Muscle layer of colon (tissue), 2 donors: ENCODE measurements around the gene WASF2.
"Not testable (repeated sequence)": the region's sequence is repeated elsewhere in the genome, so short reads cannot be mapped to it uniquely, and the experiment has no call there.

Source experiments
- H3K27ac ChIP-seq: one replicate; pipeline ENCODE4 v1.7.0; 2013; ENCODE audit warnings: low read depth, mild to moderate bottlenecking, low read length, moderate library complexity
- H3K27me3 ChIP-seq, 2 donors: one replicate each; pipeline ENCODE4 v1.7.0; 2013; ENCODE audit warnings: low read length in 2 of 2, mild to moderate bottlenecking in 2 of 2; ENCODE audit not compliant: insufficient read depth in 2 of 2, control insufficient read depth in 1 of 2
- H3K36me3 ChIP-seq: one replicate; pipeline ENCODE4 v1.7.0; 2013; ENCODE audit warnings: mild to moderate bottlenecking, low read length; ENCODE audit not compliant: insufficient read depth
- H3K4me1 ChIP-seq: one replicate; pipeline ENCODE4 v1.7.0; 2013; ENCODE audit warnings: mild to moderate bottlenecking, low read length; ENCODE audit not compliant: insufficient read depth
- H3K4me3 ChIP-seq, 2 donors: one replicate each; pipeline ENCODE4 v1.7.0; 2013; ENCODE audit warnings: low read length in 2 of 2, low read depth in 1 of 2, mild to moderate bottlenecking in 1 of 2, moderate library complexity in 1 of 2
- H3K9ac ChIP-seq: one replicate; pipeline ENCODE4 v1.7.0; 2013; ENCODE audit warnings: low read length
- H3K9me3 ChIP-seq: one replicate; pipeline ENCODE4 v1.7.0; 2013; ENCODE audit warnings: mild to moderate bottlenecking, low read length
- donor health status: abdominal sarcoma.
- donor health status: Adenocarcinoma of cecum.

WASF2 gene

DNA sequence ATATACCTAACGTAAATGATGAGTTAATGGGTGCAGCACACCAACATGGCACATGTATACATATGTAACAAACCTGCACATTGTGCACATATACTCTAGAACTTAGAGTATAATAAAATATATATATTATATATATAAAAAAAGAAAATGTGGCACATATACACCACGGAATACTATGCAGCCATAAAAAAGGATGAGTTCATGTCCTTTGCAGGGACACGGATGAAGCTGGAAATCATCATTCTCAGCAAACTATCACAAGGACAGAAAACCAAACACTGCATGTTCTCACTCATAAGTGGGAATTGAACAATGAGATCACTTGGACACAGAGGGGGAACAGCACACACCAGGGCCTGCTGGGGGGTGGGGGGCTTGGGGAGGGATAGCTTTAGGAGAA, 105.2 kb downstream of the WASF2 start:
- not testable (repeated sequence) for H3K9me3 ChIP-seq, H3K36me3 ChIP-seq, H3K9ac ChIP-seq, H3K4me3 ChIP-seq, H3K4me1 ChIP-seq, H3K27ac ChIP-seq
- H3K27me3 ChIP-seq: peaks cover 0 to 16% of the 10 kb centered on the region in 2 donors

DNA sequence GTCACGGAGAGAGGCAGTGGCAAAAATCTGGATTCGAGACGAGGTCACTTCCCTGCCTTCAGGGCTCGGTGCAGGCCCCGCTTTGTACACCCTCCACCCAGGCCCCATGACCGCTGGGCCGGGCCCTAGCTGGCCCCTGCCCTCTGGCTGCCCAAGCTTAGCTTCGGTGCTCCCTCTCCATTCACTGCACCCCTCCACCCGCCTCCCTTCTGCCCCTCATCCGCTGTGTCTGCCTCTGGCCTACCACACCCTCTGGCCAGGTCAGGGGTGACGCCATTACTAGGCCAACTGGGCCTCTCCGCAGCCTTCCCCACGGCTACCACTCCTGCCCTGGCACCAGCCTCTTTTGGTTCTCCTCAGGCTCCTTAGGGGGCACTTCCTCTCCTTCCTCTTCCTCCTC, 106.3 kb downstream of the WASF2 start:
- Histone ChIP-seq H3K9ac (no peak overlapping the region), H3K9me3 (no peaks in the 10 kb centered on the region), H3K4me1 (no peaks in the 10 kb centered on the region), H3K27ac (no peak overlapping the region), H3K4me3 (no peak overlapping the region), H3K36me3 (no peaks in the 10 kb centered on the region), H3K27me3 (peaks cover 0 to 16% of the 10 kb centered on the region in 2 donors)

DNA sequence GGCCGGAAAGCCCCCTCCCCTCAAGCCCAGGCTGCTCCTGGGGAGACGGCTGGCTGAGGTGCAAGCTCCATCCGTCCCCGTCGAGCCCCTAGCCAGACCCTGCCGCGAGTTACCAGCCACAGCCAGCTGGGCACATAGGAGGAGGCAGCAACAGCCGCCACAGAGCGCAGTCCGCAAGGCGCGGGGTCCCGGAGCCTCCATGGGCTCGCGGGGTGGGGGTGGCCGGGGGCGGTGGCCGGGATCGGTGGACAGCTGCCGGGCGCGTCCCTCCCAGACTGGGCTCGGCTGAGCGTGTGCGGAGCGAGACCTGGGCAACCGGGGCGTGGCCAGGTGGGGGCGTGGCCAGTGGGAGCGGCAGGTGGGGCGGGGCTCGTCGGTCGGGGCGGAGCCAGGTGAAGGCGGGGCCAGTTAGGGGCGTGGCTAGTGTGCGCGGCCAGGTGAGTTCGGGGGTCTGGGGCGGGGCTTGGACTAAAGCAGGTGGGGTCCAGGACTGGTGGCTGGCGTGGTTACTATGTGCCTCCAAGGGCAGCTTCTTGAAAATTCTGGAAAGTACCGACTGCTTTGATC, 106.8 kb downstream of the WASF2 start, which contains the start of gene CD164L2:
Gene CD164L2 (minus strand): TSS at position 295 of the 567 bp plus-strand sequence. CDS start 94 bp downstream, at position 201.
- Histone ChIP-seq H3K27ac (no peak within 1 kb of the TSS), H3K36me3 (no peaks in the 10 kb centered on the region), H3K27me3 (peaks cover 0 to 16% of the 10 kb centered on the region in 2 donors), H3K4me1 (no peaks in the 10 kb centered on the region), H3K4me3 (no peak within 1 kb of the TSS), H3K9me3 (no peaks in the 10 kb centered on the region), H3K9ac (no peak within 1 kb of the TSS)

DNA sequence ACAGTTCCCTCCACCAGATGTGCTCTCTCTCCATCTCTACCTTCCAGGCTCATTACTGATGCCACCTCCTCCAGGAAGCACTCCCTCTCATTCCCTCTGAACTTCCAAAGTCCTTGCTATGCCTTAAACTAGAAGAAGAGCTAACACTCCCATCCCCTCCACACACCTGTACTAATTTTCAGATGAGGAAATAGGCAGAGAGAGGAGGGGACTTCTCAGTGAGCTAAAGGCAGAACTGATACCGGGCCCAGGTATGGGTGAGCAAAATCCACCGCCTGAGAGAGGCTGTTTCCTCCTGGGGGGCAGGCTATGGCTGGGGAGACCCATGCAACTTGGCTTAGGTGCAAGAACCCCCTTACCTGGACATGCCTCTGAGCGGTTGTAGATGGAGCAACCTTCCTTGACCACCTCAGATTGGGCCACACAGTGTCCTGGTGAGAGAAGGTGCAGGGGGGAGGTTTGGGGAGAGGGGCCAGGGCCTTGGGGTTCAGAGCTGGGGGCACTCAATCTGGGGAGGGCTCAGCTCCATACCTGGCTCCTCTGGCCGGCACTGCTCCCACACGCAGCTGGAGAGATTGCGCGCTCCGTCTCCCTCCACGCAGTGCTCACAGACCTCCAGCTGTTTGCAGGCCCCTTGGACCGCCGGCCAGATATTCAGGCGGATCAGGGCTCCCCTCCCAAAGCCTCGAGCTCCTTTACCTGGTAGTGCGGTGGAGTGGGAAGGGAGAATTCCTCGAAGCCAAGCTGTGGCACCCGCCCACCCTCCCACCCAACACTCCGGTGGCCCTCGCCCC, 107.8 kb downstream of the WASF2 start:
- Histone ChIP-seq H3K27me3 (peaks cover 0 to 16% of the 10 kb centered on the region in 2 donors), H3K9me3 (no peaks in the 10 kb centered on the region), H3K9ac (no peak overlapping the region), H3K36me3 (no peaks in the 10 kb centered on the region), H3K4me3 (no peak overlapping the region), H3K4me1 (no peaks in the 10 kb centered on the region), H3K27ac (no peak overlapping the region)

DNA sequence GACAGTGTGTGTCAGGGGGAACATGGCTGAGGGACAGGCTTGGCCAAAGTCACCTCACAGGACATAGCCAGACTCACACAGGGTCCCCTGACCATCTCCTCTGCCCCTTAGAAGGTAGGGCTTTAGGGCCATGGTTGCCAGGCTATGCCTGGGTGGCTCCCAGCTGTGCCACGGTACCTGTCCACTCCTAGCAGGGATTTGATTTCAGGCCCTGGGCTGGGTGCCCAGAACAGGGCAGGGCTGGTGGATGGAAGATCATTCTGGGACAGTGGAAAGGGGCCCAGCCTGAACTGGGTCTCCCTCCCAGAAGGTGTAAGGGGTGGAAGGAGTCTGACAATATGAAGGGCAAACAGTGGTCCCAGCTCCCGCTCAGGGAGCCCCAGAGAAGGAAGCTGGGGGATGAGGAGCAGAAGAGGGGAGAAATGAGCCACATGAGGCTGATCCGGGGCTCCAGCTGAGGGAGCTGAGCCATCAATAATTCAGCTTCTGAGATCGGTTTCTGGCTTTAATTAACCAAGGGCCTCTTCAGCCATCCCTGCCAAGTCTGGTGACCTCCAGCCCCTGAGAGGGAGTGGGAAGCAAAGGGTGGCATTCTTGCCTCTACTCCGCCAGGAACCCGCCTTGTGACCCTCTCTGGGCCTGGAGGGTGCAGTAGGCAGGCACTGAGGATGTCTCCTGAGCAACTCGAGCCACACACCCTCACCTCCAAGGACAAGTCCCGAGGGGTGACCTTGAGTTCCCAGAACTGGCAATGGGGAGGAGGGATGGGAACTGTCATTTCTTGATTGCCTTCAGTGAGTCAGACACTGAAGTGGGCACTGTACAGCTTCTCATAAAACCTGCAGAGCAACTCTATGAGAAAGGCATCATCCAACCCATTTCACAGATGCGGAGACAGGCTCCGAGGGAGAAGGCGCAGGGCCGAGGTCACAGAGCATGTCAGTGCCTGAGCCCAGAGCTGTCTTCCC, 108.9 kb downstream of the WASF2 start:
- H3K9ac ChIP-seq: no peak overlapping the region

DNA sequence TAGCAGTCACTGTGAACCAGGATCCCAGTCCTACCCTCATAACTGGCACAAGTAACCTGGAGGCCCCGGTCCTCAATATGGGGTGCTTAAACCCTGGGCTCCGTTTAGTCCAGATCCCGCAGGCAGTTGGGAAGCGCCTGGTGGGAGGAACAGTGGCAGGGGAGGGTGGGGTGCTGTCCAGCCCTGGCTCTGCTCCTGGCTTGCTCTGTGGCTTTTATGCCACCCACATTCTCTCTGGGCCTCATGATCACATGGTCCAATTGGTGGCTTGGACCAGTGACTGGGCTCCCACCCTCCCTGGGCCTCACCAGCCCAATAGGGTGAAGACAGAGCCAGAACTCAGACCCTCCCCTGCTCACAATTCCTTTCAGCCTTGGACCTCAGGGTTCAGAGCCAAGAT, 109.7 kb downstream of the WASF2 start:
- Histone ChIP-seq H3K27me3 (peaks cover 0 to 16% of the 10 kb centered on the region in 2 donors), H3K27ac (no peak overlapping the region), H3K4me3 (no peak overlapping the region), H3K4me1 (no peaks in the 10 kb centered on the region), H3K9me3 (no peaks in the 10 kb centered on the region), H3K9ac (no peak overlapping the region), H3K36me3 (no peaks in the 10 kb centered on the region)

More for the DNA sequence above, 108.9 kb downstream of the WASF2 start:
- no peaks in the 10 kb centered on the region for H3K36me3 ChIP-seq
- H3K27ac ChIP-seq: no peak overlapping the region
- H3K4me1 ChIP-seq: no peaks in the 10 kb centered on the region
- no peaks in the 10 kb centered on the region for H3K9me3 ChIP-seq
- H3K27me3 ChIP-seq: peaks cover 0 to 16% of the 10 kb centered on the region in 2 donors
- H3K4me3 ChIP-seq: no peak overlapping the region

DNA sequence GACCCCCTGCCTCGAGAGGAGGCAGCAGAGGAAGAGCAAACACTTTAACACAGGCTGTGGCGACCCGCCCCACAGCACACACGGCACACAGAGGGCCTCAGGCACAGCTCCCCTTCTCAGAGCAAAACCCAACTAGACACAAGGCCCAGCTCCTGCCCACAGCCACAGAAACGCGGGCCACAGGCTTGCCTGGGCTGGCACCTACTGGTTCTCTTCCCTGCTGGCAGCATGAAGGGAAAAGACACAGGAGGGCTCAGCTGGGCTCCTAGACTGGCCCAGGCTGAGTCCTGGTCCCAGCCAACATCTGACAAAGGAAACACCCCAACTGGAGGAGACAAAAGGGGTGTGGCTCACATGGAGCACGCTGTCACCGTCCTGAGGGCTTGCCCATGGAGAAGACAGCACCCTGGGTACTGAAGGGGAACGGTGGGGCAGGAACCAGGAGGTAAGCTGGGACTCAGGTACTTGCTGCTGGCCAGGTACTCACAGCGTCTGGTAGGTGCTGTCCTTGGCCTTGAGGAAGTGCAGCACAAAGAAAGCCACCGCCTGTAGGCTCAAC, 110.3 kb downstream of the WASF2 start:
- no peak overlapping the region for H3K9ac ChIP-seq
- no peak overlapping the region for H3K27ac ChIP-seq
- no peaks in the 10 kb centered on the region for H3K4me1 ChIP-seq
- no peak overlapping the region for H3K4me3 ChIP-seq
- peaks cover 0 to 16% of the 10 kb centered on the region in 2 donors for H3K27me3 ChIP-seq
- no peaks in the 10 kb centered on the region for H3K36me3 ChIP-seq
- no peaks in the 10 kb centered on the region for H3K9me3 ChIP-seq

DNA sequence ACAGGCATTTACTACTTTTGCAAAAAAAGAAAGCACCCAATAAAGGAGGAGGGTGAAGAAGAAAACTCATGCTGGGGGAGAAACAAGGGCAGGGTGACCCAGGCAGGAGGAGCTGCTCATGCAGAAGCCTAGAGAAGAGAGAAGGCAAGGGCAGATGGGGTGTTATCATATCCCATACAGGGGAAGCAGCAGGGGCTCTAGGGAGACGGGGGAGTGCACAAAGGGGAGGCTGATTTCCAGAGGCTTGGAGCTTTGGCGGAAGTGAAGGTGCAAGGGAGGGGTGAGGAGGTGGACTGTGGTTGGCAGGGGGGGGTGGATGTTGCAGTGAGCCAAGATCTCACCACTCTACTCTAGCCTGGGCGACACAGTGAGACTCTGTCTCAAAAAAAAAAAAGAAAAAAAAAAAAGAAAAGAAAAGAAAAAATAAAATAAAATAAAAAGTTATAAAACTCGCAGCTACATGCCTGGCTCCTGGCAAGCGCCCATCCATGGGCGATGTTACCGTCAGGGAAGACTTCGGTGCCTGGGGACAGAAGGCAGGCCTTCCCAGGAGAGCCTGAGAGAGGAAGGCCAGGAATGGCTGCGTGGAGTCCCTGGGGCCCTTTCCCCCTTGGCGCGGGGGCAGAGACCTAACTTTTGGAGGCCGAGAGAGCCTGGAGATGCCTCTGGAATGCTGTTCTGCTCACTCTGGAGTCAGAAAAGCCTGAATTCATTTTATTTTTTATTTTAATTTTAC, 112.0 kb downstream of the WASF2 start:
- no peak overlapping the region for H3K27ac ChIP-seq
- no peaks in the 10 kb centered on the region for H3K36me3 ChIP-seq
- H3K4me1 ChIP-seq: no peaks in the 10 kb centered on the region
- H3K9me3 ChIP-seq: no peaks in the 10 kb centered on the region
- peaks cover 0 to 10% of the 10 kb centered on the region in 2 donors for H3K27me3 ChIP-seq
- H3K4me3 ChIP-seq: no peak overlapping the region
- H3K9ac ChIP-seq: no peak overlapping the region

DNA sequence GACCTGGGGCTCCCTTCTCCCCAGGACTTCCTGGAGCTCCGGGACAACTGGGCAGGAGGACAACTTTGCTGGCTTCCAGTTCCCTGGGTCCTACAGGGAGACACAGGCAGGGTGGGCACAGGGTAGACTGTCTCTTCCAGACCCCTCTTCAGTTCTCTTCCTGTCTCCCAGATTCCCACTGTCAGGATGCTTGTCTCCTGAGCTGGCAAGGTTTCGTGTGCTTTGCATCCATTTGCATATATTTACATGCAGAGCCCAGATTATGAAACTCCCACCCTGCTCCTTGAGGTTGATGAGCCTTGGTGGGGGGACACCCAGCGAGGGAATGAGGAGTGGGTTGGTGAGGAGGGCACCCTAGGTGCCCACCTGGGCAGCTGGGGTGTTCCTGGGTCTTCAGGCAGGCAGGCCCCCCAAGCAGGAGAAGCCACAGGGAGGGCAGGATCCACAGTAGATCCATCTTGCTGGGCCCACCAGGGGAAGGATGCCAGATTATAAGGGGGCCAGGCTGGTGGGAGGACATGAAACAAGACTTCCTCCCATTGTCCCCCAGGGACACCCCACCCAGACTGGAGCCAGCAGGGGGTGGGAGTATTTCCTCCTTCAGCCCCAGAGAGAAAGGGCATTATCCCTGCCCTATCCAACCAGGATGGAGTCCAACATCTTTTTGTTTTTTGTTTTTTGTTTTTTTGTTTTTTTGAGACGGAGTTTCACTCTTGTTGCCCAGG, 115.4 kb downstream of the WASF2 start, which contains the start of gene FCN3:
Gene FCN3 (minus strand): TSS at position 463 of the 725 bp plus-strand sequence. CDS start 6 bp downstream, at position 457.
- no peaks in the 10 kb centered on the region for H3K4me1 ChIP-seq
- no peak within 1 kb of the TSS for H3K9ac ChIP-seq
- no peaks in the 10 kb centered on the region for H3K9me3 ChIP-seq
- no peaks in the 10 kb centered on the region for H3K27me3 ChIP-seq
- no peaks in the 10 kb centered on the region for H3K36me3 ChIP-seq
- H3K27ac ChIP-seq: no peak within 1 kb of the TSS
- H3K4me3 ChIP-seq: no peak within 1 kb of the TSS
